Measurements from ENCODE around the gene SORCS2. TPM values are rescaled to one million over a fixed set of nuclear protein-coding genes. Genes with fewer than 3 reads are reported as not detected.

SORCS2 gene
- total and polyA plus RNA-seq, 2 of the 13 experiments (the other 11 are each of a cell fraction or from before 2014, with no cell fraction given) = 0.82 to 1.0 TPM

DNA sequence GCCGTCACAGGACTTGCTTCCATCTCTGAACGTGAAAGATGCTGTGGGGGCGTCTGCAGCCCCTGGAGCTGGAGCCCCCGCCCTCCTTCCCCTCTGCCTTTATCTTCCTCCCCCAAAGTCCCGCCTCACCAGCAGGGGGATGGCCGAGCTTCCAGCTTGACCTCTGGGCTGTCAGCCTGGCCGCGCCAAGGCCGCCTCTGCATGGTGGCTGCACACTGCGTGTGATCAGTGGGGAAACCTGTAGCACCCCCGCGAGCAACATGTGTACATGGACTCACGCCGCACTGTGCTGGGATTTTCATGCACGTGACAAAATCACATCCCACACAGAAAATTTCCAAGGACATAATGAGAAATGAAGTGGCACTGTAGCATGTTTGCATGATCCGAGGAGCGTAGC lies 268.9 kb downstream of the SORCS2 start:
- Histone ChIP-seq H3K4me2 (ENCODE audit: low read depth, low read length) (no peak overlapping the region), H3K4me3 (replicated peaks in 1 of 3; ENCODE audit: insufficient read depth in 1 of 3, low read depth in 2 of 3, low read length in 3 of 3) (no peak overlapping the region), H2AFZ (ENCODE audit: low read length) (no peak overlapping the region), H4K20me1 (ENCODE audit: insufficient read depth, low read length) (no peaks in the 10 kb centered on the region), H3K27me3 (ENCODE audit: control insufficient read depth in 1 of 2, insufficient read depth in 2 of 2, low read length in 2 of 2) (peaks cover 5 to 31% of the 10 kb centered on the region in 2 experiments; a peak in 4 of 5 replicates), H3K36me3 (replicated peaks in 1 of 2; ENCODE audit: control insufficient read depth in 1 of 2, insufficient read depth in 2 of 2, low read length in 2 of 2) (no peaks in the 10 kb centered on the region), H3K79me2 (ENCODE audit: insufficient read depth, low read length) (no peaks in the 10 kb centered on the region), H3K9ac (ENCODE audit: insufficient read depth, low read depth, low read length) (no peak overlapping the region), H3K4me1 (ENCODE audit: insufficient read depth, low read length) (peaks cover 13% of the 10 kb centered on the region), H3K27ac (ENCODE audit: extremely low read length, insufficient read depth, low read length) (no peak overlapping the region), H3K9me3 (ENCODE audit: low read length) (no peaks in the 10 kb centered on the region)
- intact Hi-C loops (cut with micrococcal nuclease; ENCODE audit: unreplicated experiment) = no loop called here
- WGBS (ENCODE audit: low lambda C conversion rate) = 64% methylated on average over 16 of the region's 17 CpGs
- no peak for TF ChIP-seq ZNF101 (CRISPR knock-in tag; IDR thresholded peaks at IDR 0.05; ENCODE audit: borderline replicate concordance, low read depth)
- peak; percentile 29; the same call in 1 of the 2 replicates for TF ChIP-seq CTCF (CRISPR knock-in tag; IDR thresholded peaks at IDR 0.05)
- DNase-seq (ENCODE audit: low spot score) = no peak
- ATAC-seq = peak; percentile 18; the same call in 2 of the 3 replicates
- CTCF ChIA-PET (ENCODE audit: low intra/inter-chr PET ratio, low total read pairs) = no interaction called here
- FAIRE-seq = no peak
- POLR2A ChIA-PET = no interaction called here
- no TSS peak for BruUV-seq (replicated peaks)
- in situ Hi-C loops (cut with HindIII; ENCODE audit: extremely low pct_ligation_motif_present, low pct_unique_long_range_greater_than_20kb) = no loop called here

GRCh38 chr4:7462509-7462971 lies 270.2 kb downstream of the SORCS2 start:
- H3K9me3 ChIP-seq (ENCODE audit: low read length) = no peaks in the 10 kb centered on the region
- peaks cover 3 to 33% of the 10 kb centered on the region in 2 experiments; a peak in 4 of 5 replicates for H3K27me3 ChIP-seq (ENCODE audit: control insufficient read depth in 1 of 2, insufficient read depth in 2 of 2, low read length in 2 of 2)
- in situ Hi-C loops (cut with HindIII; ENCODE audit: extremely low pct_ligation_motif_present, low pct_unique_long_range_greater_than_20kb) = no loop called here
- no TSS peak for BruUV-seq (replicated peaks)
- DNase-seq (ENCODE audit: low spot score) (peak; percentile 46), ATAC-seq (peak; percentile 80), FAIRE-seq (peak; percentile 67)
- no peak overlapping the region for H2AFZ ChIP-seq (ENCODE audit: low read length)
- H3K36me3 ChIP-seq (replicated peaks in 1 of 2; ENCODE audit: control insufficient read depth in 1 of 2, insufficient read depth in 2 of 2, low read length in 2 of 2) = no peaks in the 10 kb centered on the region
- H3K27ac ChIP-seq (ENCODE audit: extremely low read length, insufficient read depth, low read length) = no peak overlapping the region
- 20% methylated on average over 1 of the region's 11 CpGs for WGBS (ENCODE audit: low lambda C conversion rate)
- ChIA-PET POLR2A (no interaction called here), CTCF (ENCODE audit: low intra/inter-chr PET ratio, low total read pairs) (no interaction called here)
- intact Hi-C loops (cut with micrococcal nuclease; ENCODE audit: unreplicated experiment) = no loop called here
- H3K4me3 ChIP-seq (replicated peaks in 1 of 3; ENCODE audit: insufficient read depth in 1 of 3, low read depth in 2 of 3, low read length in 3 of 3) = no peak overlapping the region
- H3K4me1 ChIP-seq (ENCODE audit: insufficient read depth, low read length) = peaks cover 13% of the 10 kb centered on the region
- no peaks in the 10 kb centered on the region for H4K20me1 ChIP-seq (ENCODE audit: insufficient read depth, low read length)
- no peaks in the 10 kb centered on the region for H3K79me2 ChIP-seq (ENCODE audit: insufficient read depth, low read length)
- TF ChIP-seq CTCF (CRISPR knock-in tag; IDR thresholded peaks at IDR 0.05) (peak; percentile 64), RFX5 (IDR thresholded peaks at IDR 0.05; ENCODE audit: low read depth, low read length) (peak; percentile 87), STAG1 (CRISPR knock-in tag; IDR thresholded peaks at IDR 0.05) (peak; percentile 58), ZMYM4 (CRISPR knock-in tag; IDR thresholded peaks at IDR 0.05) (no peak), KDM4B (CRISPR knock-in tag; IDR thresholded peaks at IDR 0.05) (no peak), TEAD3 (CRISPR knock-in tag; optimal IDR thresholded peaks at IDR 0.05; ENCODE audit: borderline replicate concordance) (peak; percentile 24)
- H3K4me2 ChIP-seq (ENCODE audit: low read depth, low read length) = no peak overlapping the region
- no peak overlapping the region for H3K9ac ChIP-seq (ENCODE audit: insufficient read depth, low read depth, low read length)
